PC-9 (cell line): ENCODE data around the gene HIBADH. TPM values are rescaled to one million over a fixed set of nuclear protein-coding genes. Genes with fewer than 3 reads are reported as not detected.

Source experiments
- BruUV-seq: library from RNA; stranded (reverse); fragments of 400-500 nt; replicated peaks from 2 replicates; lab custom pipeline; 2021; lab: Mats Ljungman, UMichigan
- CTCF ChIA-PET: fragments of 300-600 bp; sonication (Branson Sonifier 250); formaldehyde crosslinking; loops from one replicate; lab custom pipeline; 2022; ENCODE audit warnings: antibody characterized with exemption; lab: Charles Lee
- POLR2A ChIA-PET: fragments of 300-600 bp; sonication (Branson Sonifier 250); formaldehyde crosslinking; loops from one replicate; lab custom pipeline; 2022; ENCODE audit warnings: antibody characterized with exemption; ENCODE audit not compliant: unreplicated experiment; lab: Charles Lee
- DNase-seq, 2 experiments: peaks; one replicate each; pipeline versions ENCODE4 v3.0.0 to v3.0.0-alpha.2; 2015 to 2022; ENCODE audit warnings: mixed read lengths in 1 of 2
- H2AFZ ChIP-seq: fragments of 200-600 bp; sonication (generic); 2 replicates; pipeline ENCODE4 v1.8.1; 2017; ENCODE audit warnings: antibody characterized with exemption
- H3F3A ChIP-seq: fragments of 200-600 bp; sonication (generic); 2 replicates; pipeline ENCODE4 v1.8.1; 2017; ENCODE audit warnings: antibody characterized with exemption, mild to moderate bottlenecking, low read depth; ENCODE audit not compliant: insufficient read depth
- H3K27ac ChIP-seq: fragments of 200-600 bp; sonication (generic); 2 replicates; pipeline ENCODE4 v1.6.1; 2016; ENCODE audit warnings: mixed run types
- H3K27me3 ChIP-seq: fragments of 200-600 bp; sonication (generic); 2 replicates; pipeline ENCODE4 v1.6.1; 2016; ENCODE audit warnings: low read depth, mixed run types; ENCODE audit not compliant: insufficient read depth
- H3K36me3 ChIP-seq: fragments of 200-600 bp; sonication (generic); 2 replicates; pipeline ENCODE4 v1.6.1; 2016; ENCODE audit warnings: low read depth, mixed run types
- H3K4me1 ChIP-seq: fragments of 200-600 bp; sonication (generic); replicated peaks from 2 replicates; pipeline ENCODE4 v1.6.1; 2016; ENCODE audit warnings: mixed run types; ENCODE audit not compliant: insufficient read depth
- H3K4me2 ChIP-seq: fragments of 200-600 bp; sonication (generic); 2 replicates; pipeline ENCODE4 v1.6.1; 2017; ENCODE audit warnings: mixed run types
- H3K4me3 ChIP-seq: fragments of 200-600 bp; sonication (generic); 2 replicates; pipeline ENCODE4 v1.6.1; 2016; ENCODE audit warnings: mixed run types
- H3K79me2 ChIP-seq: fragments of 200-600 bp; sonication (generic); 2 replicates; pipeline ENCODE4 v1.6.1; 2017; ENCODE audit warnings: low read depth, mixed run types
- H3K9me2 ChIP-seq: fragments of 200-600 bp; sonication (generic); 2 replicates; pipeline ENCODE4 v1.8.1; 2017; ENCODE audit warnings: mild to moderate bottlenecking; ENCODE audit not compliant: insufficient read depth
- H3K9me3 ChIP-seq: fragments of 200-600 bp; sonication (generic); 2 replicates; pipeline ENCODE4 v1.8.1; 2016; ENCODE audit warnings: low read depth; ENCODE audit not compliant: insufficient read depth
- H4K20me1 ChIP-seq: fragments of 200-600 bp; sonication (generic); 2 replicates; pipeline ENCODE4 v1.8.1; 2017; ENCODE audit not compliant: insufficient read depth
- EZH2 ChIP-seq: fragments of 200-600 bp; sonication (generic); IDR thresholded peaks from 2 replicates; pipeline ENCODE4 v1.8.0; 2017; ENCODE audit warnings: antibody characterized with exemption, low read depth
- intact Hi-C: fragments of 100-400 bp; cut with micrococcal nuclease; formaldehyde crosslinking; loops from one replicate; pipeline ENCODE4 v1.10.0; 2022; ENCODE audit not compliant: unreplicated experiment
- total RNA-seq: library from RNA; stranded (reverse); gene quantifications from 2 replicates; pipeline ENCODE4 v1.2.3, GENCODE V29; 2021
- TF ChIP-seq, protein P1 (sequence below): fragments of 200-600 bp; sonication (generic); conservative IDR thresholded peaks from 2 replicates; pipeline ENCODE4 v1.6.1; 2017; ENCODE audit warnings: mixed run types, antibody characterized with exemption, mild to moderate bottlenecking, moderate library complexity

Gene HIBADH
- total RNA-seq, 1 experiment from 2014 or later, result 73.9 TPM

DNA sequence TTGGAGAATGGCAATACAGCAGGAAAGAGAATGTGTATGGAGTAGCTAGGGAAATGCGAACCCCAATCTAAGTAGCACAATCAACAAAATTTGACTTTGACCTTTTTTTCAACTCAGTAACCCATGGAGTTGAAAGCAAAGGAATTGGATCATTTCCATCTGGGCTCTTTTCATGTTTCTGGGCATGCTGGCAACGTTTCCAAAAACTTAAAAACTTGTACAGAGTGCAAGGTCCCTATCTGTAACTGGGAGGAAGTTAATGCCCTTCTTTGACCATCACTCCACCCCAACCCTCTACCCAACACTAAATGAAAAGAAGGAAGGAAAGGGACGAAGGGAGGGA lies 1.3 kb upstream of the HIBADH start:
- ChIA-PET CTCF (interaction anchor here (0.7 kb wide), 1 partner anchor 81 kb away, joined by 3 read pairs; no protein-coding TSS in a partner anchor), POLR2A (no interaction called here)
- Histone ChIP-seq H2AFZ (no peak overlapping the region; the same call in 1 of the 2 replicates), H3K79me2 (peaks cover 31% of the 10 kb centered on the region), H3K27me3 (no peaks in the 10 kb centered on the region), H3K4me3 (peak overlapping the region; percentile 79; the same call in 1 of the 2 replicates), H3K4me2 (peak overlapping the region; percentile 87), H4K20me1 (no peaks in the 10 kb centered on the region), H3K9me3 (no peaks in the 10 kb centered on the region), H3F3A (peaks cover 4% of the 10 kb centered on the region; the same call in 1 of the 2 replicates), H3K27ac (no peak overlapping the region), H3K36me3 (peaks cover 3% of the 10 kb centered on the region; the same call in 1 of the 2 replicates), H3K4me1 (peaks cover 22% of the 10 kb centered on the region), H3K9me2 (no peaks in the 10 kb centered on the region)
- TF ChIP-seq, protein P1, sequence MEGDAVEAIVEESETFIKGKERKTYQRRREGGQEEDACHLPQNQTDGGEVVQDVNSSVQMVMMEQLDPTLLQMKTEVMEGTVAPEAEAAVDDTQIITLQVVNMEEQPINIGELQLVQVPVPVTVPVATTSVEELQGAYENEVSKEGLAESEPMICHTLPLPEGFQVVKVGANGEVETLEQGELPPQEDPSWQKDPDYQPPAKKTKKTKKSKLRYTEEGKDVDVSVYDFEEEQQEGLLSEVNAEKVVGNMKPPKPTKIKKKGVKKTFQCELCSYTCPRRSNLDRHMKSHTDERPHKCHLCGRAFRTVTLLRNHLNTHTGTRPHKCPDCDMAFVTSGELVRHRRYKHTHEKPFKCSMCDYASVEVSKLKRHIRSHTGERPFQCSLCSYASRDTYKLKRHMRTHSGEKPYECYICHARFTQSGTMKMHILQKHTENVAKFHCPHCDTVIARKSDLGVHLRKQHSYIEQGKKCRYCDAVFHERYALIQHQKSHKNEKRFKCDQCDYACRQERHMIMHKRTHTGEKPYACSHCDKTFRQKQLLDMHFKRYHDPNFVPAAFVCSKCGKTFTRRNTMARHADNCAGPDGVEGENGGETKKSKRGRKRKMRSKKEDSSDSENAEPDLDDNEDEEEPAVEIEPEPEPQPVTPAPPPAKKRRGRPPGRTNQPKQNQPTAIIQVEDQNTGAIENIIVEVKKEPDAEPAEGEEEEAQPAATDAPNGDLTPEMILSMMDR, result no peak
- TF ChIP-seq EZH2, result no peak
- BruUV-seq, result no TSS peak
- DNase-seq, result no peak
- intact Hi-C loops, result loop anchor here (1.0 to 10.0 kb wide), 7 partner anchors 14 to 462 kb away; partner anchors contain the start of genes HOXA13 and TAX1BP1

DNA sequence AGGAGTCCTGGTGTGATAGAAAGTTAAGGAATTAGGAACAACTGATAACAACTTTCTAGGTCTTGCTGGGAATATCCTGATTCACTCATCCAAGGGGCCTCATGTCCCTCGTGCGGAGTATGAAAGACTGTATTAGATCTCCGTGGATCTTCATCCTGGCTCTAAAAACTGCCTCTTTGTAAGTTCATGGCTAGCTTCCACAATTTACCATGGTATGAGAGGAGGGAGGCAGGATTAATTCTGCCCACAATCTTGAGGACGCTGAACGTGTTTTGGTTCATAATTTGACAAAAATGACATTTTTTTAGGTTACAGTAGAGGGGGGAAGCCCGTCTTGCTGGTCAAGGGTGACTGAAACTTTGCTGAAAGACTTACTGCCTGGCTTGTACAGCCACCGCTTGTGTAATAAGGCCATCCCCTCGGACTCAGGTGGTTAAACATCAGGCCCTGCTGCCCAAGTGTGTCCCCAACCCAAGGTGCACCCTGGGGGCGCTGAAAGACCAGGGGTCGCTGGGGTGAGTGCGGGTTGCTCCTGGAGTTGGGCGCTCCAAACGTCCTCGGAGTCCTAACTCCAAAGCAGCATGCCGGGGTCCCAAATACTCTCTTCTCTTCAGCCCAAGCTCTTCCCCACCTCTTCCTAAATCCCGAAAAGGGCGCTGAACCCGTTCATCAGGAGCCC lies 733 bp downstream of the HIBADH start:
- H3K36me3 ChIP-seq, result peaks cover 8% of the 10 kb centered on the region; the same call in 1 of the 2 replicates
- intact Hi-C loops, result loop anchor here (2.0 to 10.0 kb wide), 4 partner anchors 21 to 460 kb away; partner anchors contain the start of gene HOXA13
- no peaks in the 10 kb centered on the region for H3K27me3 ChIP-seq
- no peaks in the 10 kb centered on the region for H3K9me3 ChIP-seq
- POLR2A ChIA-PET, result interaction anchor here (0.6 to 1.3 kb wide), 3 partner anchors 16 to 79 kb away, joined by 3 to 13 read pairs (median 5); no protein-coding TSS in a partner anchor
- H3K4me3 ChIP-seq, result peak overlapping the region; percentile 79
- TF ChIP-seq EZH2, result no peak
- TF ChIP-seq, protein P1, result 0 out of 2 replicates have a peak, but pooled peaks have one; percentile 35
- peaks cover 4% of the 10 kb centered on the region; the same call in 1 of the 2 replicates for H3F3A ChIP-seq
- peaks cover 32% of the 10 kb centered on the region for H3K79me2 ChIP-seq
- no peaks in the 10 kb centered on the region for H4K20me1 ChIP-seq
- no peaks in the 10 kb centered on the region for H3K9me2 ChIP-seq
- peak overlapping the region; percentile 87 for H3K4me2 ChIP-seq
- DNase-seq, result peak in 1 of 2 experiments; percentile 44
- H3K4me1 ChIP-seq, result peaks cover 22% of the 10 kb centered on the region
- H2AFZ ChIP-seq, result peak overlapping the region; percentile 90
- CTCF ChIA-PET, result no interaction called here
- H3K27ac ChIP-seq, result peak overlapping the region; percentile 64
- TSS peak; percentile 71 for BruUV-seq

DNA sequence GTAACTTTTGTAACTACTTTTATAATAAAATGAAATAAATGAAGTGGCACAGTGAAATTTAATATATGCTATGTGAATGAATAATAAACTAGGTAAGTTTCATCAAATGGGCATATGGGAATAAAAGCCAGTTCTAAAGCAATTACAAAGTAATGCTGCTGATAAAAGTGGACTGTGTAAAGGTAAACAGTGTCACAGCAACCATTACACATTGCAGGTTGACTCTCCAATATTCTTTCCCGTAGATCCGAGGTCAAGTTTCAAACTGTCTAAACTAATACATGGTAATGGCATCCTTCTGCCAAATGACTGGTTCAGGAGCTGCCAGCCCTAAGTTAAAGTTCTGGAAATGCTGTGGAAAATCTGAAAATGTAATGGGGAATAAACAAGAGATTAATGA lies 6.0 kb downstream of the HIBADH start:
- Histone ChIP-seq H3K9me2 (no peaks in the 10 kb centered on the region), H3K27ac (no peak overlapping the region), H3K4me1 (peaks cover 21% of the 10 kb centered on the region), H4K20me1 (no peaks in the 10 kb centered on the region), H3F3A (peaks cover 2% of the 10 kb centered on the region), H3K36me3 (peaks cover 17% of the 10 kb centered on the region), H3K79me2 (peaks cover 28% of the 10 kb centered on the region), H2AFZ (no peak overlapping the region), H3K27me3 (no peaks in the 10 kb centered on the region), H3K4me3 (no peak overlapping the region), H3K9me3 (no peaks in the 10 kb centered on the region), H3K4me2 (no peak overlapping the region)
- POLR2A ChIA-PET, result no interaction called here
- no TSS peak for BruUV-seq
- CTCF ChIA-PET, result no interaction called here
- no peak for DNase-seq
- TF ChIP-seq, protein P1, result no peak
- TF ChIP-seq EZH2, result no peak
- intact Hi-C loops, result loop anchor here (10.0 kb wide), 1 partner anchor 1158 kb away; no protein-coding TSS in a partner anchor
